ENCODE data around the gene SPINK9.
A peak's percentile ranks its signal among the peaks of the same experiment; 100 is the strongest.
"Not testable (repeated sequence)": the region's sequence is repeated elsewhere in the genome, so short reads cannot be mapped to it uniquely, and the experiment has no call there.

The SPINK9 gene

GRCh38 chr5:148335259-148335658 is at the start of gene SPINK9:
Gene SPINK9, plus strand, starts transcription at chr5:148335559. Its CDS starts 55 bp downstream, at chr5:148335614.
- no peak for DNase-seq (ENCODE audit: low read depth)

GRCh38 chr5:148290271-148291195 is 44.8 kb upstream of the SPINK9 start:
- DNase-seq (ENCODE audit: low read depth): peak; percentile 13

- DNase-seq (ENCODE audit: low read depth): no peak
Measured at GRCh38 chr5:148297731-148298130, 37.6 kb upstream of the SPINK9 start.

GRCh38 chr5:148306446-148306845 is 28.9 kb upstream of the SPINK9 start:
- DNase-seq (ENCODE audit: low read depth): no peak

- DNase-seq (ENCODE audit: low read depth): no peak
Measured at GRCh38 chr5:148309019-148309418, 26.3 kb upstream of the SPINK9 start.

GRCh38 chr5:148309746-148310145 is 25.6 kb upstream of the SPINK9 start:
- DNase-seq (ENCODE audit: low read depth): no peak

- DNase-seq (ENCODE audit: low read depth): no peak
Measured at GRCh38 chr5:148311484-148311883, 23.9 kb upstream of the SPINK9 start.

GRCh38 chr5:148312153-148312552 is 23.2 kb upstream of the SPINK9 start, which contains the start of gene SPINK7:
Gene SPINK7, plus strand, starts transcription at chr5:148312423. Its CDS starts 61 bp downstream, at chr5:148312484.
- no peak for DNase-seq (ENCODE audit: low read depth)

- DNase-seq (ENCODE audit: low read depth): no peak
Measured at GRCh38 chr5:148314187-148314586, 21.2 kb upstream of the SPINK9 start.

- no peak for DNase-seq (ENCODE audit: low read depth)
Measured at GRCh38 chr5:148314731-148315130, 20.6 kb upstream of the SPINK9 start.

GRCh38 chr5:148320011-148320963 is 15.1 kb upstream of the SPINK9 start:
- not testable (repeated sequence) for DNase-seq (ENCODE audit: low read depth)

GRCh38 chr5:148333262-148333849 is 2.0 kb upstream of the SPINK9 start:
- no peak for DNase-seq (ENCODE audit: low read depth)

GRCh38 chr5:148336704-148337435 is 1.5 kb downstream of the SPINK9 start:
- no peak for DNase-seq (ENCODE audit: low read depth)

GRCh38 chr5:148342371-148343045 is 7.1 kb downstream of the SPINK9 start:
- no peak for DNase-seq (ENCODE audit: low read depth)

GRCh38 chr5:148343046-148343407 is 7.7 kb downstream of the SPINK9 start:
- no peak for DNase-seq (ENCODE audit: low read depth)

GRCh38 chr5:148343603-148344487 is 8.5 kb downstream of the SPINK9 start:
- DNase-seq (ENCODE audit: low read depth): no peak

- DNase-seq (ENCODE audit: low read depth): no peak
Measured at GRCh38 chr5:148347706-148348105, 12.3 kb downstream of the SPINK9 start.

- DNase-seq (ENCODE audit: low read depth): no peak
Measured at GRCh38 chr5:148352696-148353095, 17.3 kb downstream of the SPINK9 start.

- no peak for DNase-seq (ENCODE audit: low read depth)
Measured at GRCh38 chr5:148353634-148354033, 18.3 kb downstream of the SPINK9 start.

GRCh38 chr5:148364343-148364742 is 29.0 kb downstream of the SPINK9 start:
- DNase-seq (ENCODE audit: low read depth): no peak

Measured in EH (cell line).